ENCODE data around the gene APOL6. TPM values are rescaled to one million over a fixed set of nuclear protein-coding genes. Genes with fewer than 3 reads are reported as not detected.
"Not testable (repeated sequence)": the region's sequence is repeated elsewhere in the genome, so short reads cannot be mapped to it uniquely, and the experiment has no call there.

APOL6 gene
- polyA plus RNA-seq, 1 experiment, result 9.5 TPM

DNA sequence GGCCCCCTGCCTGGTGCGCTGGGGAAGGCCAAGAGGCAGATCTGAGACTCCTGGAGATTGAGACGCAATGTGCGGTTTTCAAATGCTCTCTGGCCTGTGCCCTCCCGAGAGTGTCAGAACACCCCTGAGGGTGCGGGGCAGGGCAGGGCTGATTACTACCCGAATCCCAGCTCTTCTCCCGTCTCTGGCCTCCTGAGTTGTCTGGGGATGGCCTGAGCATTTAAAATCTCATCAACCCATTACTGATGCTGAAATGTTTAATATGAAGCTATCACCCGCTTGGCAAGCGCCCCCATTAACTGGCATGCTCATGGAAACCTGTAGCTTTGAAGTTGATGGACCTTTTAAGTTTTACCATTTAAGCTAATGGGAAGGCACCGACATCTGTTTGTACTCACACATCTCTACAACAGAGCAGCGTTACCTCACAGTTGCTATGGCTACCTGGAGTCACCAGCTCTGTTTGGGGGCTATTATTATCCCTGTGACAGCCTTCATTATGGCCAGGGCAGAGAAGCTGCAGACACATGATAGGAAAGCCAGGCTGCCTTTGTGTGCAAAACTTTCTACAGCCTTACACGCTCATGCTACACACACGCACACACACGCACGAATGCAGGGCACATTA, 27.5 kb upstream of the APOL6 start:
- ChIA-PET POLR2A (no interaction called here), CTCF (interaction anchor here (0.5 to 2.6 kb wide), 11 partner anchors 11 to 504 kb away, joined by 3 to 33 read pairs (median 6); no protein-coding TSS in a partner anchor)
- no peak for DNase-seq (ENCODE audit: low read depth)
- H3K27me3 ChIP-seq (ENCODE audit: control insufficient read depth, insufficient read depth, low read length), result no peaks in the 10 kb centered on the region; the same call in 1 of the 2 replicates
- TF ChIP-seq, protein P1, sequence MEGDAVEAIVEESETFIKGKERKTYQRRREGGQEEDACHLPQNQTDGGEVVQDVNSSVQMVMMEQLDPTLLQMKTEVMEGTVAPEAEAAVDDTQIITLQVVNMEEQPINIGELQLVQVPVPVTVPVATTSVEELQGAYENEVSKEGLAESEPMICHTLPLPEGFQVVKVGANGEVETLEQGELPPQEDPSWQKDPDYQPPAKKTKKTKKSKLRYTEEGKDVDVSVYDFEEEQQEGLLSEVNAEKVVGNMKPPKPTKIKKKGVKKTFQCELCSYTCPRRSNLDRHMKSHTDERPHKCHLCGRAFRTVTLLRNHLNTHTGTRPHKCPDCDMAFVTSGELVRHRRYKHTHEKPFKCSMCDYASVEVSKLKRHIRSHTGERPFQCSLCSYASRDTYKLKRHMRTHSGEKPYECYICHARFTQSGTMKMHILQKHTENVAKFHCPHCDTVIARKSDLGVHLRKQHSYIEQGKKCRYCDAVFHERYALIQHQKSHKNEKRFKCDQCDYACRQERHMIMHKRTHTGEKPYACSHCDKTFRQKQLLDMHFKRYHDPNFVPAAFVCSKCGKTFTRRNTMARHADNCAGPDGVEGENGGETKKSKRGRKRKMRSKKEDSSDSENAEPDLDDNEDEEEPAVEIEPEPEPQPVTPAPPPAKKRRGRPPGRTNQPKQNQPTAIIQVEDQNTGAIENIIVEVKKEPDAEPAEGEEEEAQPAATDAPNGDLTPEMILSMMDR (IDR thresholded peaks at IDR 0.05; ENCODE audit: insufficient read depth, low read depth, low read length), result no peak
- no peak overlapping the region for H3K4me3 ChIP-seq (ENCODE audit: low read depth, low read length)
- H3K36me3 ChIP-seq (ENCODE audit: control insufficient read depth, insufficient read depth, low read length), result no peaks in the 10 kb centered on the region

DNA sequence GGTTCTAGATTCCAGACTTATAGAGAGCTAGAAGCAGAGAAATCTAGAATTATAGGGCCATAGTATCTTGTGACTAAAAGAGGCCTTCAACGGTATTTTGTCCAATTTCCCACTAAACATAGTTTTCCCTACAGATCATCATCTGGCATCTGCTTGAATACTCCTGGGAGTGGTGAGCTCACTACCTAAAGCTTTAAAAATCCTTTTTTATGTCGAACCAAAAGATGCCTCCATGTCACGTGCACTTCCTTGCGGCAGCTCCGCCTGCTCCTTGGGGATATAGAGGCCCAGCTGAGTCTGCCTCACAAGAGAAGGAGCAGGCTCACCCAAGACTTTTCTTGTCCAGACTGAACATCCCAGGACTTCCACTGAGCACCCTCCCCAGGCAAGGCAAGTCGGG, 26.8 kb upstream of the APOL6 start:
- no peak for DNase-seq (ENCODE audit: low read depth)
- TF ChIP-seq, protein P1 (IDR thresholded peaks at IDR 0.05; ENCODE audit: insufficient read depth, low read depth, low read length), result no peak
- H3K27me3 ChIP-seq (ENCODE audit: control insufficient read depth, insufficient read depth, low read length), result no peaks in the 10 kb centered on the region; the same call in 1 of the 2 replicates
- no peaks in the 10 kb centered on the region for H3K36me3 ChIP-seq (ENCODE audit: control insufficient read depth, insufficient read depth, low read length)
- ChIA-PET CTCF (interaction anchor here (0.9 to 2.6 kb wide), 9 partner anchors 11 to 445 kb away, joined by 4 to 33 read pairs (median 8); no protein-coding TSS in a partner anchor), POLR2A (no interaction called here)
- H3K4me3 ChIP-seq (ENCODE audit: low read depth, low read length), result no peak overlapping the region

DNA sequence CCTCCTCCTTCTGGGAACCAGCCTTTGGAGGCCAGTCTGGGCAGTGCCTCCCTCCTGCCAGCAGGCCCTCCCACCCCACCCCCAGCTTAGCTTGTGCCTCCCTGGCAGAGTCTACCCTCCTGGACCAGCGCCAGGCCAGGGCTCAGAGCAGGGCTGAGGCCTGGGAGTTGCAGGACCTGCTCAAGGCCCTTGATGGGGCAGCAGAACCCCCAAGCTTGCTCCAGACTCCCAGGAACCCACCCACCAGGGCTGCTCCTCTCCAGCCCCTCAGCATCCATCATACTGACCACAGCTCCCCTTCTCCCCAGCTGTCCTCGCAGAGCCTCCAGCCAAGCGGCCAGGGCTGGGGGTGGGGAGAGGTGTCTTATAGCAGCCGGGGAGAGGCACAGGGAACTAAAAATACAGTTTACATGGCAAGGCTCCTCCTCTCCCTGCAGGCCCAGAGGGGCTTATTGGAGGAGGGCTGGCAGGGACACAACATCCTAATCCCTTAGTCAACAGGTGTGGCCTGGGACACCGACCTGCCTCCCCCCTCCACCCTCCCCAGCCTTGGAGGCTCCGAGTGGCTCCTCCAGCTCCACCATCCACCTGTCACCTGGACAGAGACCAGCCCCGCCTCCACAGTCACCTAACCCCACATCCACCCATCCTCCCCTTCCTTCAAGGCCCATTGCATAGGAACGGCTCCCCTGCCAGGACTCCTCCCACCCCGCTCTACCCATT, 25.9 kb upstream of the APOL6 start:
- CTCF ChIA-PET, result interaction anchor here (0.6 to 2.6 kb wide), 9 partner anchors 11 to 502 kb away, joined by 3 to 33 read pairs (median 8); no protein-coding TSS in a partner anchor
- H3K27me3 ChIP-seq (ENCODE audit: control insufficient read depth, insufficient read depth, low read length), result no peaks in the 10 kb centered on the region
- POLR2A ChIA-PET, result no interaction called here
- no peak overlapping the region for H3K4me3 ChIP-seq (ENCODE audit: low read depth, low read length)
- DNase-seq (ENCODE audit: low read depth), result no peak
- TF ChIP-seq, protein P1 (IDR thresholded peaks at IDR 0.05; ENCODE audit: insufficient read depth, low read depth, low read length), result no peak
- no peaks in the 10 kb centered on the region for H3K36me3 ChIP-seq (ENCODE audit: control insufficient read depth, insufficient read depth, low read length)

DNA sequence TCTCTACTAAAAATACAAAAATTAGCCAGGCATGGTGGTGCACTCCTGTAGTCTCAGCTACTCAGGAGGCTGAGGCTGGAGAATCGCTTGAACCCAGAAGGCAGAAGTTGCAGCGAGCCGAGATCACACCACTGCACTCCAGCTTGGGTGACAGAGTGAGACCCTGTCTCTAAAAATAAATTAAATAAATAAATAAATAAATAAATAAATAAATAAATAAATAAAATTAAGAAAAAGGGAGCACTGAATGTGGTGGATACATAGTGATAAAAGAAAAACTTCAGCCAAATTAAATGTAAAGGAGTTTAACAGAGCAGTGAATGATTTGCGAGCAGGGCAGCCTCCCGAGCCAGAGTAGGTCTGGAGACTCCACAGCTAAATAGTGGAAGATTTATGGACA, 24.4 kb upstream of the APOL6 start:
- POLR2A ChIA-PET; H3K36me3 ChIP-seq (ENCODE audit: control insufficient read depth, insufficient read depth, low read length); DNase-seq (ENCODE audit: low read depth); H3K27me3 ChIP-seq (ENCODE audit: control insufficient read depth, insufficient read depth, low read length); H3K4me3 ChIP-seq (ENCODE audit: low read depth, low read length): not testable (repeated sequence)
- CTCF ChIA-PET, result interaction anchor here (0.7 to 2.7 kb wide), 5 partner anchors 193 to 413 kb away, joined by 3 to 17 read pairs (median 4); no protein-coding TSS in a partner anchor

DNA sequence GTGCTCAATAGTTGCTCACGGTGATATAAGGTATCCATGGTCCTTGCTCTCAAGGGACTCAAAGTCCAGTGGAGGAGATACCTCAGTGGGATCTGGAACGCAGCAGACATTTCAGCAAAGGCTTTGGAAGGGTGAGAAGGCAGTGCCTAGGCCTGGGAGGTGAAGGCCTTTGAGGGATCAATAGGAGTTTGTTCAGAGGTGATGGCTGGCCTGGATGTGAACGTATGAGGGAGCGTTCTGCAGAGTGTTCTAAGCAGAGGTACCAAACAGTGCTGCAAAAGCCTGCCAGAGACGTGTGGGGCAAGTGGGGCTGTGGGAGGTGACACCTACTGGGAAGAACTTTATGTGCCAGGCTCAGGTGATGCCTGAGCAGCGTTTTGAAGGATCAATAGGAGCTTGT, 23.7 kb upstream of the APOL6 start:
- ChIA-PET POLR2A (no interaction called here), CTCF (interaction anchor here (2.3 to 2.7 kb wide), 2 partner anchors 194 to 274 kb away, joined by 10 to 17 read pairs; no protein-coding TSS in a partner anchor)
- Histone ChIP-seq H3K27me3 (ENCODE audit: control insufficient read depth, insufficient read depth, low read length) (no peaks in the 10 kb centered on the region), H3K36me3 (ENCODE audit: control insufficient read depth, insufficient read depth, low read length) (no peaks in the 10 kb centered on the region), H3K4me3 (ENCODE audit: low read depth, low read length) (no peak overlapping the region)
- TF ChIP-seq, protein P1 (IDR thresholded peaks at IDR 0.05; ENCODE audit: insufficient read depth, low read depth, low read length), result no peak
- DNase-seq (ENCODE audit: low read depth), result no peak
